GM12874 (cell line): ENCODE results near the gene EMP3.

Experiments used
- CTCF ChIP-seq: IDR thresholded peaks from 2 replicates; pipeline ENCODE4 v1.5.1; 2011; ENCODE audit warnings: low read depth, mild to moderate bottlenecking, control low read depth, low read length, moderate library complexity; ENCODE audit not compliant: insufficient read depth

The EMP3 gene

GRCh38 chr19:48319647-48320541, 5.5 kb upstream of the EMP3 start:
- TF ChIP-seq CTCF, result peak; percentile 88

- TF ChIP-seq CTCF, result no peak
Observed at GRCh38 chr19:48321372-48321621, 4.1 kb upstream of the EMP3 start.

GRCh38 chr19:48321622-48322591, 3.4 kb upstream of the EMP3 start:
- TF ChIP-seq CTCF, result no peak

GRCh38 chr19:48329167-48329891, 4.0 kb downstream of the EMP3 start:
- no peak for TF ChIP-seq CTCF

GRCh38 chr19:48330012-48330681, 4.8 kb downstream of the EMP3 start:
- no peak for TF ChIP-seq CTCF

- TF ChIP-seq CTCF, result no peak
Observed at GRCh38 chr19:48332351-48332661, 7.0 kb downstream of the EMP3 start.
